ENCODE measurements around the gene AGAP1. TPM values are rescaled to one million over a fixed set of nuclear protein-coding genes. Genes with fewer than 3 reads are reported as not detected.

AGAP1 gene
- total and polyA plus RNA-seq, 2 donors (not counting 3 experiments of a cell fraction or from before 2014, with no cell fraction given) = 10.2 to 20.9 TPM

GRCh38 chr2:235854276-235854675 lies 360.4 kb downstream of the AGAP1 start:
- Histone ChIP-seq H3K79me2 (ENCODE audit: control insufficient read depth, insufficient read depth, low read length) (no peaks in the 10 kb centered on the region), H3K9ac (replicated peaks; ENCODE audit: extremely low read depth, insufficient read depth, low read length) (no peak overlapping the region), H3K4me3 (replicated peaks in 1 of 3; ENCODE audit: insufficient read depth in 1 of 3, low read depth in 1 of 3, low read length in 3 of 3) (no peak overlapping the region), H3K4me2 (ENCODE audit: insufficient read depth, low read length) (no peak overlapping the region), H3K27ac (ENCODE audit: insufficient read depth, low read depth, low read length) (no peak overlapping the region), H3K27me3 (ENCODE audit: control insufficient read depth in 2 of 2, insufficient read depth in 2 of 2, low read length in 2 of 2) (no peaks in the 10 kb centered on the region), H3K36me3 (ENCODE audit: control insufficient read depth in 2 of 2, extremely low read depth in 1 of 2, insufficient read depth in 2 of 2, low read length in 2 of 2) (no peaks in the 10 kb centered on the region), H3K4me1 (ENCODE audit: control insufficient read depth, extremely low read depth, insufficient read depth, low read length) (peaks cover 8% of the 10 kb centered on the region), H3K9me1 (replicated peaks; ENCODE audit: control insufficient read depth, extremely low read depth, insufficient read depth, low read length) (no peaks in the 10 kb centered on the region), H4K20me1 (replicated peaks; ENCODE audit: control insufficient read depth, extremely low read depth, insufficient read depth, low read length) (no peaks in the 10 kb centered on the region), H2AFZ (ENCODE audit: low read depth, low read length) (no peak overlapping the region), H3K9me3 (replicated peaks; ENCODE audit: control insufficient read depth, insufficient read depth, low read length) (no peaks in the 10 kb centered on the region)
- dilution Hi-C loops (cut with MboI; ENCODE audit: extremely low pct_ligation_motif_present, low sequenced_read_pairs) = no loop called here
- ChIA-PET POLR2A (no interaction called here), CTCF (interaction anchor here (1.0 kb wide), 1 partner anchor 82 kb away, joined by 3 read pairs; no protein-coding TSS in a partner anchor)
- intact Hi-C loops (cut with micrococcal nuclease) = no loop called here
- FAIRE-seq (no peak), DNase-seq (ENCODE audit: low read depth, low spot score) (no peak)
- no TSS peak for BruUV-seq (replicated peaks)
- no peak for TF ChIP-seq JUN (IDR thresholded peaks at IDR 0.05; ENCODE audit: borderline replicate concordance, insufficient read depth, insufficient read length, low read depth)
- no peak for TF ChIP-seq EZH2 (IDR thresholded peaks at IDR 0.05; ENCODE audit: borderline replicate concordance, low read depth, low read length, severe bottlenecking)
- no peak for TF ChIP-seq FOS (IDR thresholded peaks at IDR 0.05; ENCODE audit: borderline replicate concordance, insufficient read depth, low read length)
- TF ChIP-seq GATA2 (IDR thresholded peaks at IDR 0.05; ENCODE audit: insufficient read depth, insufficient read length, low read depth, low read length) = no peak
- no peak for TF ChIP-seq POLR2A (IDR thresholded peaks at IDR 0.05; ENCODE audit: low read depth, low read length)
- no peak for TF ChIP-seq CTCF (IDR thresholded peaks at IDR 0.05; ENCODE audit: extremely low read depth in 1 of 2, insufficient read depth in 1 of 2, low read depth in 1 of 2, low read length in 2 of 2)
- no peak for TF ChIP-seq POLR2AphosphoS5 (IDR thresholded peaks at IDR 0.05; ENCODE audit: insufficient read depth, low read depth, low read length)
- TF ChIP-seq MYC (IDR thresholded peaks at IDR 0.05; ENCODE audit: low read depth, low read length) = no peak
- TF ChIP-seq, protein P1, sequence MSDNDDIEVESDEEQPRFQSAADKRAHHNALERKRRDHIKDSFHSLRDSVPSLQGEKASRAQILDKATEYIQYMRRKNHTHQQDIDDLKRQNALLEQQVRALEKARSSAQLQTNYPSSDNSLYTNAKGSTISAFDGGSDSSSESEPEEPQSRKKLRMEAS (IDR thresholded peaks at IDR 0.05; ENCODE audit: insufficient read depth, insufficient read length) = no peak

Measured in endothelial cell of umbilical vein (primary cell).